Upper lobe of left lung (tissue), 6 donors: ENCODE data around the gene GINS2. TPM values are rescaled to one million over a fixed set of nuclear protein-coding genes. Genes with fewer than 3 reads are reported as not detected.
A peak's percentile ranks its signal among the peaks of the same experiment; 100 is the strongest.

Source experiments
- ATAC-seq, 2 donors: fragments of 200-7000 bp; cut with Tn5 transposase; one replicate each; pipeline ENCODE4 v1.9.1; 2022; ENCODE audit warnings: mild to moderate bottlenecking in 2 of 2, moderate library complexity in 2 of 2; ENCODE audit not compliant: low FRiP score in 2 of 2
- DNase-seq, 2 donors: peaks; one replicate each; pipeline ENCODE4 v3.0.0-alpha.2; 2019 to 2020
- H3K27ac ChIP-seq, 4 donors: fragments of 200-600 bp; sonication (generic); one replicate each; pipeline ENCODE4 v1.5.1; 2016 to 2019
- H3K27me3 ChIP-seq, 4 donors: fragments of 200-600 bp; sonication (generic); one replicate each; pipeline ENCODE4 v1.5.1; 2017 to 2019
- H3K36me3 ChIP-seq, 4 donors: fragments of 200-600 bp; sonication (generic); one replicate each; pipeline ENCODE4 v1.5.1; 2016 to 2019
- H3K4me1 ChIP-seq, 4 donors: fragments of 200-600 bp; sonication (generic); one replicate each; pipeline ENCODE4 v1.5.1; 2018 to 2019
- H3K4me3 ChIP-seq, 4 donors: fragments of 200-600 bp; sonication (generic); one replicate each; pipeline ENCODE4 v1.5.1; 2017 to 2019; ENCODE audit warnings: mild to moderate bottlenecking in 2 of 4, moderate library complexity in 1 of 4
- H3K9me3 ChIP-seq, 4 donors: fragments of 200-600 bp; sonication (generic); one replicate each; pipeline ENCODE4 v1.5.1; 2018 to 2019
- EP300 ChIP-seq, 4 donors: sonication (generic); formaldehyde crosslinking; IDR thresholded peaks; one replicate each; pipeline ENCODE4 v1.5.1; 2017; ENCODE audit warnings: antibody characterized with exemption in 4 of 4, control low read depth in 2 of 4
- POLR2A ChIP-seq, 4 donors: fragments of 450-650 bp; IDR thresholded peaks; one replicate each; pipeline ENCODE4 v1.5.1; 2016 to 2017; ENCODE audit warnings: antibody characterized with exemption in 4 of 4, mild to moderate bottlenecking in 2 of 4
- POLR2AphosphoS5 ChIP-seq, 2 donors: sonication (generic); formaldehyde crosslinking; IDR thresholded peaks; one replicate each; pipeline ENCODE4 v1.5.1; 2017; ENCODE audit warnings: antibody characterized with exemption in 2 of 2
- WGBS, 2 donors: methylation state at CpG; one replicate each; pipeline ENCODE4 v1.1.5; 2017 to 2018; 5-methylcytosine and 5-hydroxymethylcytosine counted together
- total RNA-seq, 6 donors: library from RNA; depleted of rRNA in 4 of 6; stranded (reverse); fragments of >200 nt in 4 of 6; gene quantifications; one replicate each; pipeline versions ENCODE4 v1.1.0 to v1.2.1, GENCODE V29; 2016 to 2021
- TF ChIP-seq, protein P1 (sequence below), 6 experiments: fragments of 450-650 bp in 4 of 6; fragments of 200-600 bp in 2 of 6; sonication (generic) in 2 of 6; IDR thresholded peaks; one replicate each; pipeline ENCODE4 v1.5.1; 2016 to 2019; ENCODE audit warnings: antibody characterized with exemption in 6 of 6
- donor health status: DM: no; HTN: no; CAD: no; lungs with moderate emphysema.
- donor health status: DM: no; HTN: yes; CAD: no; lungs with severe emphysema.

Gene GINS2
- total RNA-seq, 6 donors from 2014 or later: 0.39 to 0.91 (median 0.75) TPM; not detected in 2

DNA sequence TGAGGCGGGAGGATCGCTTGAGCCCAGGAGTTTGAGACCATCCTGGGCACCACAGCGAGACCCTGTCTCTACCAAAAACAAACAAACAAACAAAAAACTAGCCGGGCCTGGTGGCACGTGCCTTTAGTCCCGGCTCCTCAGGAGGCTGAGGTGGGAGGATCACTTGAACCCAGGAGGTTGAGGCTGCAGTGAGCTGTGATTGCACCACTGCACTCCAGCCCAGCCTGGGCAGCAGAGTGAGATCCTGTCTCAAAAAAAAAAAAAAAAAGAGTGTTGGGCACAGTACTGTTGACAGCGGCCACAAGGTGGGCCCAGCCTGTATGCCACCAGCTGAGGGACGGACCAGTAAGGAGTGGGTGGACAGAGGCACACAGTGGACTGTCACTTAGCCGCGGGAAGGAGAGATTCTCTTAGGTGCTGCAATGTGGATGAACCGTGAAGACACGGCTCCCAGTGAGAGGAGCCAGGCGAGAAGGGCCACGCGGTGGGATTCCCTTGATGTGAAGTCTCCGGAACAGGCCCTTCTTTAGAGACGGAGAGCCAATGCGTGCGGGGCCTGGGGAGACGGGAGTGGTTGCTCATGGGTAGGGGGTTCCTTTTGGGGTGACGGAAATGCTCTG is 44.6 kb downstream of the GINS2 start:
- TF ChIP-seq, protein P1, sequence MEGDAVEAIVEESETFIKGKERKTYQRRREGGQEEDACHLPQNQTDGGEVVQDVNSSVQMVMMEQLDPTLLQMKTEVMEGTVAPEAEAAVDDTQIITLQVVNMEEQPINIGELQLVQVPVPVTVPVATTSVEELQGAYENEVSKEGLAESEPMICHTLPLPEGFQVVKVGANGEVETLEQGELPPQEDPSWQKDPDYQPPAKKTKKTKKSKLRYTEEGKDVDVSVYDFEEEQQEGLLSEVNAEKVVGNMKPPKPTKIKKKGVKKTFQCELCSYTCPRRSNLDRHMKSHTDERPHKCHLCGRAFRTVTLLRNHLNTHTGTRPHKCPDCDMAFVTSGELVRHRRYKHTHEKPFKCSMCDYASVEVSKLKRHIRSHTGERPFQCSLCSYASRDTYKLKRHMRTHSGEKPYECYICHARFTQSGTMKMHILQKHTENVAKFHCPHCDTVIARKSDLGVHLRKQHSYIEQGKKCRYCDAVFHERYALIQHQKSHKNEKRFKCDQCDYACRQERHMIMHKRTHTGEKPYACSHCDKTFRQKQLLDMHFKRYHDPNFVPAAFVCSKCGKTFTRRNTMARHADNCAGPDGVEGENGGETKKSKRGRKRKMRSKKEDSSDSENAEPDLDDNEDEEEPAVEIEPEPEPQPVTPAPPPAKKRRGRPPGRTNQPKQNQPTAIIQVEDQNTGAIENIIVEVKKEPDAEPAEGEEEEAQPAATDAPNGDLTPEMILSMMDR (IDR thresholded peaks at IDR 0.05): no peak
- TF ChIP-seq EP300 (IDR thresholded peaks at IDR 0.05) (no peak), POLR2A (IDR thresholded peaks at IDR 0.05) (no peak), POLR2AphosphoS5 (IDR thresholded peaks at IDR 0.05) (no peak)
- peak in 1 of 2 donors; percentile 49 for DNase-seq
- H3K9me3 ChIP-seq: no peaks in the 10 kb centered on the region
- 94 to 95% methylated on average over 20 to 21 of the region's 21 CpGs for WGBS, 2 donors
- peak overlapping the region in 1 of 4 donors; percentile 30 for H3K27ac ChIP-seq
- peaks cover 19 to 68% (median 35%) of the 10 kb centered on the region in 4 donors for H3K4me1 ChIP-seq
- no peak for ATAC-seq
- no peak overlapping the region for H3K4me3 ChIP-seq
- no peaks in the 10 kb centered on the region for H3K27me3 ChIP-seq
- peaks cover 0 to 34% (median 21%) of the 10 kb centered on the region in 4 donors for H3K36me3 ChIP-seq

DNA sequence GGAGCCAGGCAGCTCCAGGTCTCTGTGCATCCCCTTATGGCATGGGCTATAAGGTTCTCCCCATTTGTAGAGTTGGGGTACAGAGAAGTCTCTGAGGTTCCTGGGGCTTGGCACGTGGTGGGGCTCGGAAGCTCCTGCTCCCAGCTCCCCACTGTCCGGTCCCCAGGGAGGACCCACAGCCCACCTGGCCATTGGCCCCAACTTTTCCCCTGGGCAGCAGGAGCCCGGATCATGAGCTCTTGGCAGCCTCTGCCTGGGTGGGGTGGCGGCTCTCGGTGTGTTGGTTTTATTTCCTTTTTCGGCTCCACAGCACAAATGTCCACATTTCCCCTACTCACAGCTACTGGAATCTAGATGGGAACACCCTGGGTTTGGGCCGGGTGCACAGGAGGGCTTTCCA is 45.1 kb downstream of the GINS2 start:
- Histone ChIP-seq H3K27ac (peak overlapping the region in 1 of 4 donors; percentile 30), H3K4me3 (no peak overlapping the region), H3K9me3 (no peaks in the 10 kb centered on the region), H3K4me1 (peaks cover 21 to 73% (median 37%) of the 10 kb centered on the region in 4 donors), H3K36me3 (peaks cover 0 to 28% (median 15%) of the 10 kb centered on the region in 4 donors), H3K27me3 (no peaks in the 10 kb centered on the region)
- DNase-seq: peak in 1 of 2 donors; percentile 43
- ATAC-seq: no peak
- WGBS, 2 donors: 44 to 54% methylated on average over 5 to 8 of the region's 8 CpGs
- TF ChIP-seq, protein P1 (IDR thresholded peaks at IDR 0.05): no peak
- TF ChIP-seq POLR2A (IDR thresholded peaks at IDR 0.05) (no peak), EP300 (IDR thresholded peaks at IDR 0.05) (no peak), POLR2AphosphoS5 (IDR thresholded peaks at IDR 0.05) (no peak)

DNA sequence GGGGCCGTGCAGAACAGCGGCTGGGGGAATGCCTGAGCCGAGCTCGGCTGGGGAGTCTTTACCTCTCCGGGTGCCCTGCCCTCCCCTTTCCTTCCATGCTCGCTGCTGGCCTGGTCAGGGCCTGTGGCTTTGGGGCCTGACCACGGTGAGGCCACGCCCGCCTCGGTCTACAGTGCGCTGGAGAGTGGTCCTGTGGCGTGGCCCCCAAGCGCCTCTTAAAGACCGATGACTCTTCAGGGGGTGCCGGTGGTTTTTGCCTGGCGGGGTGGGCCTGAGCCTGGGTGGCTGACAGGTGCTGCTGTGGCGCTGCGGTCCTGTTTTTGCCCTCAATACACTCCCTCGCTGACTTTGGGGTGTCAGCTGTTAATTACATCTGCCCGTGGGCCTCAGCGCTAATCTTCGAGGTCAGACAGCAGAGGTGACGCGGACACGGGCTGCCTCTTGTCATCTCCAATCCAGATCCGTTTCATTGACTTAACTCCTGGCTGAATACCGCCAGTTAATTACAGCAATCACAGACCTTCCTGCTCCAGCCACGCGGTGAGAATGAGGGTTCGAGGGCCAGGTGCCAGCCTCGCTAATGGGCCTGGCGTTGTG is 45.9 kb downstream of the GINS2 start:
- Histone ChIP-seq H3K4me3 (no peak overlapping the region), H3K27ac (no peak overlapping the region), H3K36me3 (peaks cover 0 to 25% (median 10%) of the 10 kb centered on the region in 4 donors), H3K9me3 (no peaks in the 10 kb centered on the region), H3K27me3 (no peaks in the 10 kb centered on the region), H3K4me1 (peaks cover 21 to 81% (median 40%) of the 10 kb centered on the region in 4 donors)
- DNase-seq (peak in 1 of 2 donors; percentile 67), ATAC-seq (no peak)
- WGBS, 2 donors: 80 to 82% methylated on average over 16 to 32 of the region's 32 CpGs
- no peak for TF ChIP-seq EP300 (IDR thresholded peaks at IDR 0.05)
- no peak for TF ChIP-seq POLR2A (IDR thresholded peaks at IDR 0.05)
- TF ChIP-seq POLR2AphosphoS5 (IDR thresholded peaks at IDR 0.05): no peak
- TF ChIP-seq, protein P1 (IDR thresholded peaks at IDR 0.05): no peak

DNA sequence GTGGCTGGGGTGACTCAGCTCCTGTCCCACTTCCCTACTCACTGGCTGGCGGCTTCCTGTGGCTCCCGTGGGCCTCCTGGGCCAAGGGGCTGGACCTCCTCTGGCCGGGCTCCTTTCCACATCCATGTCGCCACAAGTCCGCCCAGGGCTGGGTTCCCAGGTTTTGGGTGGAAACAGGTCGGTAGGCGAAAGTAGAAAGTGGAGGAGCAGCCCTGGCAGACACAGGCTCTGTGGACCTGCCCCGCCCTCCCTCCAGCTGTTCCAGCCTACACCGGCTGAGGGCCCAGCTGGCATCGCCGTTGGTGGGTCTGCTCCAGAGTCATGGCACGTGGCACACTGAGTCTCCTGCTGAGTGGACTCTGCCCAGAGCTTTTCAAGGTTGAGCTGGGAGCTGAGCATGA is 47.0 kb downstream of the GINS2 start:
- DNase-seq (peak; percentile 50 to 81), ATAC-seq (peak in 1 of 2 donors; percentile 20)
- WGBS, 2 donors: 62 to 79% methylated on average over 12 of the region's 12 CpGs
- H3K27me3 ChIP-seq: no peaks in the 10 kb centered on the region
- TF ChIP-seq POLR2AphosphoS5 (IDR thresholded peaks at IDR 0.05): no peak
- no peak for TF ChIP-seq POLR2A (IDR thresholded peaks at IDR 0.05)
- TF ChIP-seq EP300 (IDR thresholded peaks at IDR 0.05): no peak
- TF ChIP-seq, protein P1 (IDR thresholded peaks at IDR 0.05): no peak
- peaks cover 0 to 28% (median 12%) of the 10 kb centered on the region in 4 donors for H3K36me3 ChIP-seq
- no peaks in the 10 kb centered on the region for H3K9me3 ChIP-seq
- H3K27ac ChIP-seq: no peak overlapping the region
- peaks cover 24 to 92% (median 49%) of the 10 kb centered on the region in 4 donors for H3K4me1 ChIP-seq
- H3K4me3 ChIP-seq: no peak overlapping the region
